Keratinocyte (primary cell): ENCODE measurements around the gene CRTC2. TPM values are rescaled to one million over a fixed set of nuclear protein-coding genes. Genes with fewer than 3 reads are reported as not detected.
A peak's percentile ranks its signal among the peaks of the same experiment; 100 is the strongest.

ENCODE experiments used
- DNase-seq: peaks from one replicate; pipeline ENCODE4 v3.0.0-alpha.2; 2011; ENCODE audit warnings: low read depth, missing footprints, low spot score
- FAIRE-seq: peaks from 2 replicates; lab custom pipeline; 2011; peaks lifted over from hg19 to GRCh38; lab: Jason Lieb, UNC
- H2AFZ ChIP-seq: 2 replicates; pipeline ENCODE4 v1.6.0; 2012; ENCODE audit warnings: low read length, control low read depth, inconsistent platforms; ENCODE audit not compliant: control insufficient read depth
- H3K27ac ChIP-seq: 2 replicates; pipeline ENCODE4 v1.5.1; 2011; ENCODE audit warnings: low read length; ENCODE audit not compliant: control insufficient read depth, insufficient read depth
- H3K27me3 ChIP-seq: 3 replicates; pipeline ENCODE4 v1.6.0; 2011; ENCODE audit warnings: low read length; ENCODE audit not compliant: control insufficient read depth, insufficient read depth; ENCODE audit errors: extremely low read depth
- H3K36me3 ChIP-seq, 2 experiments: 2 replicates in 1 of 2; 3 replicates in 1 of 2; pipeline ENCODE4 v1.5.1; 2011; ENCODE audit warnings: low read length in 2 of 2, mild to moderate bottlenecking in 1 of 2; ENCODE audit not compliant: control insufficient read depth in 2 of 2, insufficient read depth in 2 of 2; ENCODE audit errors: extremely low read depth in 1 of 2
- H3K4me1 ChIP-seq: 3 replicates; pipeline ENCODE4 v1.5.1; 2011; ENCODE audit warnings: low read length; ENCODE audit not compliant: control insufficient read depth, insufficient read depth; ENCODE audit errors: extremely low read depth
- H3K4me2 ChIP-seq: 3 replicates; pipeline ENCODE4 v1.6.0; 2011; ENCODE audit warnings: low read depth, low read length; ENCODE audit not compliant: control insufficient read depth, insufficient read depth; ENCODE audit errors: extremely low read depth
- H3K4me3 ChIP-seq, 3 experiments: fragments of 200-600 bp in 1 of 3; sonication (generic) in 1 of 3; 2 replicates in 2 of 3; 3 replicates in 1 of 3; pipeline ENCODE4 v1.5.1; 2011 to 2016; ENCODE audit warnings: low read length in 3 of 3, mild to moderate bottlenecking in 3 of 3, control low read depth in 2 of 3, inconsistent platforms in 1 of 3, low read depth in 1 of 3, mixed read lengths in 1 of 3, mixed run types in 1 of 3, moderate library complexity in 1 of 3; ENCODE audit not compliant: control insufficient read depth in 2 of 3, insufficient read depth in 2 of 3; ENCODE audit errors: extremely low read depth in 1 of 3
- H3K79me2 ChIP-seq: 2 replicates; pipeline ENCODE4 v1.6.0; 2012; ENCODE audit warnings: low read length; ENCODE audit not compliant: control insufficient read depth, insufficient read depth
- H3K9ac ChIP-seq: 3 replicates; pipeline ENCODE4 v1.6.0; 2011; ENCODE audit warnings: low read length; ENCODE audit not compliant: control insufficient read depth, insufficient read depth; ENCODE audit errors: extremely low read depth
- H3K9me1 ChIP-seq: 3 replicates; pipeline ENCODE4 v1.6.0; 2011; ENCODE audit warnings: low read length; ENCODE audit not compliant: control insufficient read depth, insufficient read depth; ENCODE audit errors: extremely low read depth
- H3K9me3 ChIP-seq: 2 replicates; pipeline ENCODE4 v1.5.1; 2012; ENCODE audit warnings: low read depth, low read length; ENCODE audit not compliant: control insufficient read depth
- H4K20me1 ChIP-seq: 3 replicates; pipeline ENCODE4 v1.6.0; 2011; ENCODE audit warnings: low read length; ENCODE audit not compliant: control insufficient read depth, insufficient read depth; ENCODE audit errors: extremely low read depth
- CTCF ChIP-seq, 3 experiments: IDR thresholded peaks in 1 of 3; conservative IDR thresholded peaks in 1 of 3; optimal IDR thresholded peaks in 1 of 3; 2 replicates in 2 of 3; 3 replicates in 1 of 3; pipeline versions ENCODE3 to v1.5.1; 2011; ENCODE audit warnings: low read length in 3 of 3, mild to moderate bottlenecking in 3 of 3, moderate library complexity in 2 of 3, control low read depth in 1 of 3, inconsistent platforms in 1 of 3; ENCODE audit not compliant: insufficient read depth in 2 of 3; ENCODE audit errors: extremely low read depth in 1 of 3
- EZH2 ChIP-seq: IDR thresholded peaks from one replicate; pipeline ENCODE4 v1.6.1; 2012; ENCODE audit warnings: inconsistent platforms, mild to moderate bottlenecking, low read length, moderate library complexity
- dilution Hi-C: fragments of 300-500 bp; cut with MboI; formaldehyde crosslinking; loops from one replicate; pipeline ENCODE4 v1.7.0; 2020; ENCODE audit warnings: low sequenced_read_pairs; ENCODE audit not compliant: extremely low pct_ligation_motif_present
- polyA plus RNA-seq, 5 experiments: library from polyadenylated mRNA; depleted of rRNA in 3 of 5; stranded (reverse) in 3 of 5; stranded (forward) in 1 of 5; unstranded in 1 of 5; fragments of >200 nt; gene quantifications; 1 replicate in 1 of 5; 2 replicates in 3 of 5; 3 replicates in 1 of 5; pipeline versions ENCODE4 v1.2.1 to v1.2.3, GENCODE V29; 2011 to 2012; ENCODE audit warnings: missing spikeins in 2 of 5, low read depth in 1 of 5, low replicate concordance in 1 of 5

CRTC2 gene
- polyA plus RNA-seq, 1 donor (not counting 4 experiments of a cell fraction or from before 2014, with no cell fraction given), result 15.9 TPM

DNA sequence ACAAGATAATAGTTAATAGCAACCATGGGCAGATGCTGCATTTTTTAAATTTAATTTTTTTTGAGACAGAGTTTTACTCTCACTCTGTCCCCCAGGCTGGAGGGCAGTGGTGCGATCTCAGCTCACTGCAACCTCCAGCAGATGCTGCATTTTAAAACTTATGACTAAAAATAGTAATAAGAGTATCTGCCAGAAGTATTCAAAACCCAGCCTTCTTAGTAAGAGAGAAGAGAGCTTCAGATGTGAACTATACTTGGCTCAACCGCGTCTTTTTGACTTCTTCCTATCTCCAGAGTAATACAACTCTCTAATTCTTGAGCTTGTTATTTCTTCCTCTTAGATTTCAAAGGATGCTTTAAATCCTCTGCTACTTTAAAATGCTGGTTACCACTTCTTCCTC, 36.8 kb upstream of the CRTC2 start:
- FAIRE-seq (no peak), DNase-seq (no peak)
- no peak overlapping the region for H3K9ac ChIP-seq
- H3K36me3 ChIP-seq, result peaks cover 9 to 22% of the 10 kb centered on the region in 2 experiments
- no peaks in the 10 kb centered on the region for H3K27me3 ChIP-seq
- no peaks in the 10 kb centered on the region for H4K20me1 ChIP-seq
- TF ChIP-seq CTCF (optimal IDR thresholded peaks at IDR 0.05 in 1 of 3, IDR thresholded peaks at IDR 0.05 in 1 of 3, conservative IDR thresholded peaks at IDR 0.05 in 1 of 3; ENCODE audit: extremely low read depth in 1 of 3, insufficient read depth in 2 of 3, low read length in 3 of 3) (no peak), EZH2 (no peak)
- no peaks in the 10 kb centered on the region for H3K9me1 ChIP-seq
- H3K79me2 ChIP-seq, result peaks cover 21% of the 10 kb centered on the region
- dilution Hi-C loops, result no loop called here
- no peak overlapping the region for H2AFZ ChIP-seq
- peaks cover 14% of the 10 kb centered on the region for H3K4me1 ChIP-seq
- H3K27ac ChIP-seq, result no peak overlapping the region
- no peak overlapping the region for H3K4me3 ChIP-seq
- no peak overlapping the region for H3K4me2 ChIP-seq
- H3K9me3 ChIP-seq, result no peaks in the 10 kb centered on the region

DNA sequence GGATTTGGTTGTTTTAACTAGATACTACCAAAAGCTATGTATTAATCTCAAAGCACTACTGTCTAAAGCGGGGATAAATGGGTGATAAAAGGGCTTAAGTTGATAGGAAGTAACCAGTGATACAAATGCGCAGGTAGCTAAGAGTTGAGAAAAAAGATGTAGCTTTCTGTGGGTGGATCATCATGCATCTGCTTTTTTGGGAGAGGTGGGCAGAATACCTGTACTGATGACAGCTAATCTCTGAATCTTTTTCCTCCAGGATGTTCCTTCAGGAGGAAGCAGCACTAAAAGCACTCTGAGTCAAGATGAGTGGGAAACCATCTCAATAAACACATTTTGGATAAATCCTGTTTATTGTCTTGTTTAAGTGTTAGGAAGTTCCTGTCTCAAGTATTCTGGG, 33.4 kb upstream of the CRTC2 start:
- no peak for FAIRE-seq
- Histone ChIP-seq H3K9me3 (no peaks in the 10 kb centered on the region), H3K4me1 (peaks cover 17% of the 10 kb centered on the region), H3K27ac (peak overlapping the region; percentile 96), H3K9ac (peak overlapping the region; percentile 98), H3K4me2 (peak overlapping the region; percentile 98), H4K20me1 (no peaks in the 10 kb centered on the region), H2AFZ (no peak overlapping the region), H3K27me3 (no peaks in the 10 kb centered on the region), H3K4me3 (peak overlapping the region; percentile 90 to 99 (median 98)), H3K9me1 (no peaks in the 10 kb centered on the region), H3K36me3 (peaks cover 9 to 22% of the 10 kb centered on the region in 2 experiments), H3K79me2 (peaks cover 21% of the 10 kb centered on the region)
- no peak for DNase-seq
- TF ChIP-seq EZH2 (no peak), CTCF (optimal IDR thresholded peaks at IDR 0.05 in 1 of 3, IDR thresholded peaks at IDR 0.05 in 1 of 3, conservative IDR thresholded peaks at IDR 0.05 in 1 of 3; ENCODE audit: extremely low read depth in 1 of 3, insufficient read depth in 2 of 3, low read length in 3 of 3) (no peak)
- dilution Hi-C loops, result no loop called here
